ENCODE data around the gene AKAP8L.

The AKAP8L gene

GRCh38 chr19:15449620-15450527 lies 31.1 kb upstream of the AKAP8L start, which contains the start of gene WIZ:
Gene WIZ, minus strand, starts transcription at chr19:15449956. Its CDS starts 1,649 bp downstream, at chr19:15448307.
- in situ Hi-C loops (cut with MboI; ENCODE audit: low pct_unique_long_range_greater_than_20kb, low sequenced_read_pairs), result no loop called here
- peak; percentile 26 for DNase-seq

GRCh38 chr19:15448778-15449619 lies 30.2 kb upstream of the AKAP8L start:
- in situ Hi-C loops (cut with MboI; ENCODE audit: low pct_unique_long_range_greater_than_20kb, low sequenced_read_pairs), result no loop called here
- no peak for DNase-seq

- in situ Hi-C loops (cut with MboI; ENCODE audit: low pct_unique_long_range_greater_than_20kb, low sequenced_read_pairs), result no loop called here
Measured at GRCh38 chr19:15448044-15448777, 29.4 kb upstream of the AKAP8L start.

GRCh38 chr19:15447057-15447456 lies 28.3 kb upstream of the AKAP8L start:
- in situ Hi-C loops (cut with MboI; ENCODE audit: low pct_unique_long_range_greater_than_20kb, low sequenced_read_pairs), result no loop called here
- no peak for DNase-seq

More at GRCh38 chr19:15448044-15448777, 29.4 kb upstream of the AKAP8L start:
- DNase-seq, result no peak

- in situ Hi-C loops (cut with MboI; ENCODE audit: low pct_unique_long_range_greater_than_20kb, low sequenced_read_pairs), result no loop called here
- DNase-seq, result no peak
Measured at GRCh38 chr19:15445807-15446376, 27.1 kb upstream of the AKAP8L start.

- in situ Hi-C loops (cut with MboI; ENCODE audit: low pct_unique_long_range_greater_than_20kb, low sequenced_read_pairs), result no loop called here
- no peak for DNase-seq
Measured at GRCh38 chr19:15445227-15445605, 26.4 kb upstream of the AKAP8L start.

- in situ Hi-C loops (cut with MboI; ENCODE audit: low pct_unique_long_range_greater_than_20kb, low sequenced_read_pairs), result no loop called here
- DNase-seq, result no peak
Measured at GRCh38 chr19:15444505-15445226, 25.9 kb upstream of the AKAP8L start.

- in situ Hi-C loops (cut with MboI; ENCODE audit: low pct_unique_long_range_greater_than_20kb, low sequenced_read_pairs), result no loop called here
- DNase-seq, result no peak
Measured at GRCh38 chr19:15443838-15444237, 25.1 kb upstream of the AKAP8L start.

- DNase-seq, result no peak
Measured at GRCh38 chr19:15443325-15443724, 24.5 kb upstream of the AKAP8L start.

GRCh38 chr19:15442142-15442920 lies 23.5 kb upstream of the AKAP8L start:
- in situ Hi-C loops (cut with MboI; ENCODE audit: low pct_unique_long_range_greater_than_20kb, low sequenced_read_pairs), result no loop called here
- no peak for DNase-seq

More at GRCh38 chr19:15443325-15443724, 24.5 kb upstream of the AKAP8L start:
- in situ Hi-C loops (cut with MboI; ENCODE audit: low pct_unique_long_range_greater_than_20kb, low sequenced_read_pairs), result no loop called here

GRCh38 chr19:15441317-15441716 lies 22.5 kb upstream of the AKAP8L start:
- no peak for DNase-seq
- in situ Hi-C loops (cut with MboI; ENCODE audit: low pct_unique_long_range_greater_than_20kb, low sequenced_read_pairs), result no loop called here

GRCh38 chr19:15439821-15440641 lies 21.2 kb upstream of the AKAP8L start:
- in situ Hi-C loops (cut with MboI; ENCODE audit: low pct_unique_long_range_greater_than_20kb, low sequenced_read_pairs), result no loop called here
- DNase-seq, result no peak

GRCh38 chr19:15439078-15439799 lies 20.5 kb upstream of the AKAP8L start:
- in situ Hi-C loops (cut with MboI; ENCODE audit: low pct_unique_long_range_greater_than_20kb, low sequenced_read_pairs), result no loop called here
- DNase-seq, result no peak

- DNase-seq, result no peak
- in situ Hi-C loops (cut with MboI; ENCODE audit: low pct_unique_long_range_greater_than_20kb, low sequenced_read_pairs), result no loop called here
Measured at GRCh38 chr19:15438577-15438976, 19.8 kb upstream of the AKAP8L start.

GRCh38 chr19:15438124-15438496 lies 19.3 kb upstream of the AKAP8L start:
- no peak for DNase-seq
- in situ Hi-C loops (cut with MboI; ENCODE audit: low pct_unique_long_range_greater_than_20kb, low sequenced_read_pairs), result no loop called here

GRCh38 chr19:15437355-15438123 lies 18.8 kb upstream of the AKAP8L start:
- in situ Hi-C loops (cut with MboI; ENCODE audit: low pct_unique_long_range_greater_than_20kb, low sequenced_read_pairs), result no loop called here
- DNase-seq, result no peak

Measured in KBM-7 (cell line).